Measurements from ENCODE around the gene GATA2.

Gene GATA2

DNA sequence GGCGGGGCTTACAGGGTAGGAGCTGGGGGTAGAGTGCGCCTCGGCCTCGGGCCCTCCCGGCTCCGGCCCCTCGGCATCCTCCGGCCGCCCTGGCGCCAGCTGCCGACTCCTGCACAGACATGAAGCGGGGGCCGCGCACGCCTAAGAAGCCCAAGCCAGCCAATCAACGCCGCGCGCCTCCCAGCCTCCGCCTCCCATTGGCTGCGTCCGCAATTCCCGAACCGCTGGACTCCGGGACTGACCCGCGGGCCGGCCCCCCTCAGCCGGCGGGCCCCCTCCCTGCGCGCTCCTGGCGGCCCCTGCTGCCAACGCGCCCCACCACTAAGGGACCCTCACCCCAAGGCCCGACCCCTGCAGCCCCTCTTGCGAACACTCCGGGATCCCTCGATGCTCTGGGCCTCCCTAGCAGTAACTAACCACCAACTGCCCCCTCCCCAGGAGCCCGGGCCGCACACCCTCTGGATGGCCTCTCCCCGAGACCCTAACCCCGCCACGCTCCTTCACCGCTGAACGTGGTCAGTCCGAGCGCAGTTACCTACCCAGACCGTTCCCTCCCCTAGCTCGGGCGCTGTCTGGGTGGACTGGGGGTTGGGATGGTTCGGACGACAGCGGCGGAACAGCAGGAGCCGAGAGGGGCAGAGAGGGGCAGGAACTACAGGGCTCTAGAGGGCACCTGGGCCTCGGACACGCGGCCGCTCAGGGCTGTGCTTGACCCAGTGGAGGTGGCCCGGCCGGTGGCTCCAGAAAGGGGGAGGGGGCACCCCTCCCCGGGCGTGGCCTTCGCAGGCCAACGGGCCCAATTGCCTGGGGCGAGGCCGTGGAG, 5.0 kb downstream of the GATA2 start:
- TF ChIP-seq GATA2 (IDR thresholded peaks at IDR 0.05; ENCODE audit: low read depth, low read length) (no peak), GATA3 (IDR thresholded peaks at IDR 0.05; ENCODE audit: low read depth, low read length) (no peak)

DNA sequence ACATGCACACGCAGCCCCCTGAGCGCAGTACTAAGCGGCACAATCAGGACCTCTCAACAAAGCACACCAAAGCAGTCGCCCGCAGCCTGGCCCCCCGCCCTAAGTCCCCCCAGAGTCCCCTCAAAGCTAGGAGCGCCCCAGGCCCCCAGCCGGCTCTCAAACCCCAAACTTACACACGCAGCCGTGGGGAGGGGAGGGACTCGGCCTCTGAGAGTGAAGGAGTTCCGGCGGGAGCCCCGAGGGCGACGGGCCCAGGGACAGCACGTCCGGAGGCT, 5.5 kb downstream of the GATA2 start:
- TF ChIP-seq GATA3 (IDR thresholded peaks at IDR 0.05; ENCODE audit: low read depth, low read length) (no peak), GATA2 (IDR thresholded peaks at IDR 0.05; ENCODE audit: low read depth, low read length) (no peak)

DNA sequence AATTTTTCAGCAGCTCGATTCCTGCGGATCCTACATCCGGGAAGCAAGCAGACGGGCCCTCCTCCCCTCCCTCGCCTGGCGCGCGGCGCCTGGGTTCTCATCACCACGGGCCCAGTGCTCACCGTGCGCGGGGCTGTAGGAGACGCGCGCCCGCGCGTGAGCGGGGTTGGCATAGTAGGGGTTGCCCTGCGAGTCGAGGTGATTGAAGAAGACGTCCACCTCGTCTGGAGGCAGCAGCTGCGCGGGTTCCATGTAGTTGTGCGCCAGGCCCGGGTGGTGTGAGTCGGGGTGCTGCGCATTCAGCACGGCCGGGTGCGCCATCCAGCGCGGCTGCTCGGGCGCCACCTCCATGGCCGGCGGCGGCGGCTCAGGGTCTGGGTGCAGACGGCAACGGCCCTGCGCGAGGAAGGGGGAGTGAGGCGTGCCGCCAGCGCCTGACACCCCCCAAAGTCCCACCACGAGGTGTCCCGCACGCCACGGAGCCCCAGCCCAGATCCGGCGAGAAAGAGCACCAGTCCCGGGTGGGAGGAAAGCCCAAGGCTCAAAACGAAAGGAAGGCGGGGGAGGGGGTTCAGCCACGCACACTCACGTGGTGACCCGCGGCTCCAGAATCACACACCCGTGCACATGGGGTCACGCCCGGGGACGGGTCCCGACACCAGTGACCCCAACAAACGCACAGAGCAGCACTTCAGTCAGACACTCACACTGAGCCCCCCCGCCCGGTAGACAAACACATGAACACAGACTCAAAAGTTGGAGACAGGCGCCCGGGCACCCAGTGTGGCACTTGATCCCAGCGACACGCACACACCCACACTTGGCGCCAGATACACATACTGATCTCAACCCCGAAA, 6.1 kb downstream of the GATA2 start:
- TF ChIP-seq GATA2 (IDR thresholded peaks at IDR 0.05; ENCODE audit: low read depth, low read length), result no peak
- no peak for TF ChIP-seq GATA3 (IDR thresholded peaks at IDR 0.05; ENCODE audit: low read depth, low read length)

DNA sequence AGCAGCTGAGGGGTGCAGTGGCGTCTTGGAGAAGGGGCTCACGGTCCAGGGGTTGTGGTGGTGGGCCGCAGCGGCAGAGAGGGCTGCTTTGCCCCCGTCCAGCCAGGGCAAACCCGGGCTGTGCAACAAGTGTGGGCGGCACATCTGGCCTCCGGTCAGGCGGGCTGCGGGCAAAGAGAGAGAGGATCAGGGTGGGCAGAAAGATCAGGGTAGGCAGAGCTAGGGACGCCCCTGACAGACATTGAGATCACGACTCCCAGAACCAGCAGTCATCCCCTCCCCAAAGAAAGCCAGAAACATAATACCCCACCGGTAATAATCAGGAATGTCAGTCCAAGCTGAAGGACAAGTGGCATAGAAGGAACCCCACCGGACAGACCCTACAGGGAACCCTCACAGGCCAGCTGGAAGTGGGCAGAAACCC, 6.8 kb downstream of the GATA2 start:
- TF ChIP-seq GATA3 (IDR thresholded peaks at IDR 0.05; ENCODE audit: low read depth, low read length) (no peak), GATA2 (IDR thresholded peaks at IDR 0.05; ENCODE audit: low read depth, low read length) (no peak)

DNA sequence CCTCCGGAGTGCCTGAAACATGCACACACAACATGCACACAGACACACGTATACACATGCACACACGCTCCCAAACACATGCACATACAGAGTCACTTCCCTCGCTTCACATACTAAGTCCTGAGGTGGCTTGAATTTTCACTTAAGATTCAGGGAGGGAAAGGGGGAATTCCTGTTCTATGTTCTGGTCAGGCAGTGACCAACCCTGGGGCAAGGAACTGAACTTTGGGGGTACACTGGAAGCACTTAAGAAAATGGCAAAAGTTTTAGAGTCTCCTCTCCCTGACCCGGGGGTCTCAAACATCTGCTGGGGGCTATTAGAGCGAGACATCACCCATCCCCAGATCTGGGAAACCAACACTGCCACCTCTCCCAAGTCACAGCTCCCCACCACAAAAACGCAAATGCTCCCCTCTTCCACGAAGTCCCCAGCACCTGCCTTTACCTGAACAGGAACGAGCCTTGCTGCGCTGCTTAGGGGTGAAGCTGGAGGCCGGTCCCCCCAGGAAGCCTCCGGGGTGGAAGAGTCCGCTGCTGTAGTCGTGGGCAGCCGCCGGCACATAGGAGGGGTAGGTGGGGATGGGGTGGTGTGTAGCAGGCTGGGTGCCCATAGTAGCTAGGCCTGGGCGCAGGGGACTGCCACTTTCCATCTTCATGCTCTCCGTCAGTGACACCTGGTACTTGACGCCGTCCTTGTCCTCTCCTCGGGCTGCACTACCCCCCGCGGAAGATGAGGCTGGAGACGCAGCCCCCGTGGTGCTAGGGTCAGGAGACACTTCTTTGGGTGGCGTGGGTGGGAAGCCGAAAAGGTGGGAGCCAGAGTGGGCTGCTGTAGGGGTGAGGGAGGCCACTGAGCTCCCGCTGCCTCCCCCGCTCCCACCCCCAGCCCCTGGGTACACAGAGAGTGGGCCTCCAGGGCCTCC, 7.5 kb downstream of the GATA2 start:
- no peak for TF ChIP-seq GATA3 (IDR thresholded peaks at IDR 0.05; ENCODE audit: low read depth, low read length)
- TF ChIP-seq GATA2 (IDR thresholded peaks at IDR 0.05; ENCODE audit: low read depth, low read length), result no peak

DNA sequence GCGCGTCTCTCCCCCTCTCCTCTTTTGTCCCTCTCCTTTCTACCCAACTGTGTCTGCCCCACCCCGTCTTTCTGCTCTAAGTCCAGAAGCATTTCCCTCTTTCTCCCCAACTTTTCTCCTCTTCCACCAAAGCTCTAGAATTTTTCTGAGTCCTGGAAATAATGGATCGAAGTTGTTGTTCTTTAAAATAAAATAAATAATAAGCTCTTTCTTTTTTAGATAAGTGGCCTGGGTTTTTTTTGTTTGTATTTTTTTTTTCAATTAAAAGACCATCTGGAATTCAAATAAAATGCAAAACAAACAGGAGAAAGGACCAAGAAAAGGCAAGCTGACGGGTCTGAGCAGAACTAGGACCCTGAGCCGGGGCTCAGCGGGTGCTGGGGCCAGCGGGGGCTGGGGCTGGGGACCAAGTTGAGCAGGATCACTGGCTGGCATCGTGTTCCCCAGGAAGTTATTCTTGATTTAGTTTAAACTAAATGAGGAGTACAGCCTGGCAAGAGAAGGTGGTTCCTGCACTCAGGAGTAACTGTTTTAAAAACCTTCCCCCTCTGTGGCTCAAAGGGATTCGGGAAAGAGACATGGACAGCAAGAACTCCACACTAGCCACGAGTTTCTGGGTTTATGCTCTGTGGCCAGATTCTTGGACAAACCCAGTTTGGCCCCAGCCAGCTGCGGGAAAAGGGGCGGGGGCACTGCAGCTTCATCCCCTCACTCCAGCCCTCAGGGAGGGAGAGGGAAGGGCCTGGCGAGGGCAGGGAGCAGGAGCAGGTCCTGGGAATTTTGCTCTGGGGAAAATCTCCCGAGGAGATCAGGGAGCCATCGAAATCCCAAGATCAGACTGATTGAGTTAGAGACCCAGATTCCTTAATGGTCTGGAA, 8.4 kb downstream of the GATA2 start:
- TF ChIP-seq GATA2 (IDR thresholded peaks at IDR 0.05; ENCODE audit: low read depth, low read length) (peak; percentile 71), GATA3 (IDR thresholded peaks at IDR 0.05; ENCODE audit: low read depth, low read length) (no peak)

DNA sequence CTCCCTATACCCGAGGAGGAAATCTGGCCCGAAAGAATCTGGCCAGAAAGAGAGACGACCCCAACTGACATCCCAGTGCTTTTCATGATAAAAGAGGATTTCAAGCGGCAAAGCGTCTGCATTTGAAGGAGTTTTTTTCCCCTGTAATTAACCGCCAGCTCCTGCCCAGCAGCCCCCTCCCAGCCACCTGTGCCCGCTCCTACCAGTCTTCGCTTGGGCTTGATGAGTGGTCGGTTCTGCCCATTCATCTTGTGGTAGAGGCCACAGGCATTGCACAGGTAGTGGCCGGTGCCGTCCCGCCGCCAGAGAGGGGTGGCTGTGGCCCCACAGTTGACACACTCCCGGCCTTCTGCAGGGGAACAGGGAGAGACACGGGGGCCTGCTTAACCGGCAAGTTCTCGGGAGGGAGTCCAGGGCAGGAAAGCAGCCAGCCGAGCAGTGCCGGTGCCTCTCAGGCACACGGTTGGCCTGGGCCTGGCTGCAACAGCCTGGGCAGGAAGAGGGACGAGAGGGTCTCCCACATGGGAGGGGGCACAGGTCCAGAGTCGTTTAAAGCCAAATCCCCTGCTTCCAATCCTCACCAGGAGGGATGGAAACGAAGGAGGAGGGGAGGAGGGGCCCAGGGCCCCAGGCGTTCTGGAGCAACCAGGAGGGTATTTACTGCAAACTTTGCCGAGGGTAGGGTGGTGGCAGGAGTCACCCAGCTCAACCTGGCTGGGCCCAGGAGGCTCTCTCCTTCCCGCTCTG, 9.2 kb downstream of the GATA2 start:
- TF ChIP-seq GATA3 (IDR thresholded peaks at IDR 0.05; ENCODE audit: low read depth, low read length) (no peak), GATA2 (IDR thresholded peaks at IDR 0.05; ENCODE audit: low read depth, low read length) (no peak)

DNA sequence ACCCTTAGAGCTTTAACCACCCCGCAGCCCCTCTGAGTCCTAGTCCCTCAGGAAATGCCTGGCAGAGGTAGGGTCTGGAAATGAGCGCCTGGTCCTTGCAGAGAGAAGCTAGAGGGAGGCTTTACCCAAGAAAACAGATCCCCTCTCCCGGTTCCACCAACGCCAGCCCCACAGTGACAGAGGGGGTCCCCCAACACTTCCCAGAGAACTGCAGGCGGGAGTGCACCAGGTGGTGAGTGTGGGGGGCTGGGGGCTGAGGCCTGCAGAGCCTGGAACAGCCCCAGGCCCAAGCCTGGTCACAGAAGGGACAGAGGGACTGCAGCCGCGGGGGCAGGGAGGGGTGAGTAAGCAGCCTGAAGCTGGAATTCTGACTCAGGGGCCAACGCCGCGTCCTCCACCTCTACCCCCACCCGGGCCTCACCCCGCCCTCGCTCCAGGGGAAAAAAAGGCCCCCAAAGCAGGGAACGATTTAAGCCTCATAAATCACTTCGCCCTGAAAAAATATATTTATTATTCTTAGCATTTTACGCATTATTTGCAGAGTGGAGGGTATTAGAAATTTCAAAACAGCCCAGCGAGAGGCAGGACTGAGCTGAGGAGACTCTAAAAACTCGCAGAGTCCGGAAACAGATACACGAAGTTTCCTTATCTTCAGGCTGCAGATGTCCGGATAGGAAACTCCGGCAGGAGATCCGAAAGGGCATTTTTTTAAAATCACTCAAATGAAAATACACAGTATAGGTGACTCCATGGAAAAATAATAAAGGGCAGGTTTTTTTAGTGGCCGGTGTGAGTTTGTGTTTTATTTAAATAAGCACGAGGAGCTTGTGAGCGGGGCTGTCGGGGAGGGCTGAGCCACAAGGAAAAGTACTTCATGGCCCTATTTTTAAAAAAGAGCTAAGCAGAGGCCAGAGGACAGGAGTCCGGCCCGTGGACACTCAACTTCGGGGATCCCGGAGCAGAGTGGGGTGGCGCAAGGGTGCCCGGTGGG, 10.0 kb downstream of the GATA2 start:
- TF ChIP-seq GATA3 (IDR thresholded peaks at IDR 0.05; ENCODE audit: low read depth, low read length), result no peak
- peak; percentile 76 for TF ChIP-seq GATA2 (IDR thresholded peaks at IDR 0.05; ENCODE audit: low read depth, low read length)

DNA sequence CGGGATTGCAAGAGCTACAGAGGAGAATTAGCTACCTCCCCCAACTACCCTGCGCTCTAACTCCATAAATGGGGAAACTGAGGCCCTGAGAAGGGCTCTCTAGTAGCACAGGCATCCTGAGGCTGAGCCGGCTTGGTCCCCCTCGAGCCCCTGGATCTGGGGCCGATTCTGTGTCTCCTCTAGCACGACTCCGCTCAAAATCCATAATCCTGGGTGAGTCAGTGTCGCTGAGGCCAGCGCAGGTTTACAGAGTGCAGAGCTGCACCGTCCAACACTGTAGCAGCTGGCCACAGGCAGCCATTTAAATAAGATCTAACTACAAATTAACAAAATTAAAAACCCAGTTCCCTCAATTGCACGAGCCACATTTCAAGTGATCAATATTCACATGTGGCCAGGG, 10.8 kb downstream of the GATA2 start:
- TF ChIP-seq GATA3 (IDR thresholded peaks at IDR 0.05; ENCODE audit: low read depth, low read length) (no peak), GATA2 (IDR thresholded peaks at IDR 0.05; ENCODE audit: low read depth, low read length) (no peak)

DNA sequence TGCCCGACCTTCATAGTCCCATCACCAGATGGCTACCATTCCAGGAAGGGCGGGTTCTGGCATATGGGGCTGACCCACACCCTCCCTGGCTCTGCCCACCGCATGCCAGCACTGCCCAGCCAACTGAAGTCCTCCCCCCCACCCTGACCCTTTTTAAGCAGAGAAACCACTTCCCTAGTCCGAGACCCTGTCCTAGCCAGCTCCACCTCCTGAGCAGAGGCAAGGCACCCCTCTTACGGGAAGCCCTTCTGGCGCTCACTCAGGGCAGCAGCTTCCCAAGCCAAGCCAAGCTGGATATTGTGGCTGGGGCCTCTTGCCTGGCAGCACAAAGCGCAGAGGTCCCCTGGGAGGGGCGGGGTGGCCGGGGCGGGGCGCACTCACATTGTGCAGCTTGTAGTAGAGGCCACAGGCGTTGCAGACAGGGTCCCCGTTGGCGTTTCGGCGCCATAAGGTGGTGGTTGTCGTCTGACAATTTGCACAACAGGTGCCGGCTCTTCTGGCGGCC, 11.5 kb downstream of the GATA2 start:
- TF ChIP-seq GATA3 (IDR thresholded peaks at IDR 0.05; ENCODE audit: low read depth, low read length), result no peak

DNA sequence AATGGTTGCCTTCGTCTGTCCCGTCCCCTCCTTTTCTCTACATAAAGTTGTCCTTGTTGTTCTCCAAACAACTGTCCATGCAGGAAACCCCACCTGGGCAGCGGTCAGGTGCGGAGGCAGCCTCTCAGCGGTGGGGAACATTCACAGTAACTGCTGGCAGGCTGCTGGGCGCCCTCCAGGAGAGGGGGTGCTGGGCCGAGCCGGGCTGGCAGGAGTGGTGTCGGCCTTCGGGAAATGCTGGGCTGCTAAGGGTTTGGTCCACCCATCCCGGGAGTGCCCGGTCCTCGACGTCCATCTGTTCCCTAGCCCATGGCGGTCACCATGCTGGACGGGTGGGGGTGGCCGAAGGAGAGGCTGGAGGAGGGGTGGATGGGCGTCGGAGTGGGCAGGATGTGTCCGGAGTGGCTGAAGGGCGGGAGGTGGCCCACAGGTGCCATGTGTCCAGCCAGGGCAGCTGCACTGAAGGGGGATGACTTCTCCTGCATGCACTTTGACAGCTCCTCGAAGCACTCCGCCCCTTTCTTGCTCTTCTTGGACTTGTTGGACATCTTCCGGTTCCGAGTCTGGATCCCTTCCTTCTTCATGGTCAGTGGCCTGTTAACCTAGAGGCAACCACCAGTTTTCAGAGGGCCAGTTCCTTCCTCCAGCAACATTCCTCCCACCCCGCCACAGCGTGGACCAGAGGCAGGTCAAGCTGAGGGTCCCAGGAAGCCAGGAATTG, 12.1 kb downstream of the GATA2 start:
- TF ChIP-seq GATA3 (IDR thresholded peaks at IDR 0.05; ENCODE audit: low read depth, low read length) (no peak), GATA2 (IDR thresholded peaks at IDR 0.05; ENCODE audit: low read depth, low read length) (no peak)
